Panc1 (cell line): Measurements from ENCODE around the gene CD8A. TPM values are rescaled to one million over a fixed set of nuclear protein-coding genes. Genes with fewer than 3 reads are reported as not detected.

Experiments used
- ATAC-seq: fragments of 200-7000 bp; cut with Tn5 transposase; 2 replicates; pipeline ENCODE4 v1.9.1; 2020; ENCODE audit warnings: mild to moderate bottlenecking, moderate library complexity
- BruUV-seq: library from RNA; stranded (reverse); fragments of 400-500 nt; replicated peaks from 2 replicates; lab custom pipeline; 2021; lab: Mats Ljungman, UMichigan
- CTCF ChIA-PET: fragments of 300-600 bp; sonication (Branson Sonifier 250); formaldehyde crosslinking; loops from one replicate; lab custom pipeline; 2022; ENCODE audit warnings: antibody characterized with exemption; lab: Charles Lee
- POLR2A ChIA-PET: fragments of 300-600 bp; sonication (Branson Sonifier 250); formaldehyde crosslinking; loops from one replicate; lab custom pipeline; 2022; ENCODE audit warnings: antibody characterized with exemption; lab: Charles Lee
- DNase-seq: peaks from one replicate; pipeline ENCODE4 v3.0.0-alpha.2; 2010; ENCODE audit warnings: low read depth, low spot score
- H3K27ac ChIP-seq: 2 replicates; pipeline ENCODE4 v1.5.1; 2011; ENCODE audit warnings: mild to moderate bottlenecking, low read length, inconsistent platforms
- H3K27me3 ChIP-seq: fragments of 200-500 bp; sonication (Bioruptor generic); 2 replicates; pipeline ENCODE4 v1.6.0; 2014; ENCODE audit warnings: low read length, inconsistent platforms; ENCODE audit not compliant: control insufficient read depth, insufficient read depth
- H3K36me3 ChIP-seq: fragments of 200-500 bp; sonication (Bioruptor generic); 2 replicates; pipeline ENCODE4 v1.5.1; 2014; ENCODE audit warnings: inconsistent platforms, mild to moderate bottlenecking, low read length, moderate library complexity; ENCODE audit not compliant: control insufficient read depth, insufficient read depth
- H3K4me1 ChIP-seq: 2 replicates; pipeline ENCODE4 v1.5.1; 2011; ENCODE audit warnings: inconsistent platforms, mild to moderate bottlenecking, low read length, moderate library complexity; ENCODE audit not compliant: control insufficient read depth, insufficient read depth
- H3K4me3 ChIP-seq, 2 experiments: 2 replicates each; pipeline ENCODE4 v1.5.1; 2011 to 2012; ENCODE audit warnings: low read depth in 2 of 2, low read length in 2 of 2, mild to moderate bottlenecking in 2 of 2, inconsistent platforms in 1 of 2, moderate library complexity in 1 of 2
- H3K9me3 ChIP-seq: fragments of 200-500 bp; sonication (Bioruptor generic); 2 replicates; pipeline ENCODE4 v1.5.1; 2014; ENCODE audit warnings: low read depth, mild to moderate bottlenecking, inconsistent platforms, low read length, moderate library complexity; ENCODE audit not compliant: control insufficient read depth, insufficient read depth
- POLR2AphosphoS5 ChIP-seq: IDR thresholded peaks from 2 replicates; pipeline ENCODE4 v1.6.1; 2012; ENCODE audit warnings: mild to moderate bottlenecking, low read depth, low read length, moderate library complexity
- SIN3A ChIP-seq: IDR thresholded peaks from 2 replicates; pipeline ENCODE4 v1.6.1; 2012; ENCODE audit warnings: low read depth, mild to moderate bottlenecking, low read length, moderate library complexity, borderline replicate concordance; ENCODE audit not compliant: insufficient read depth
- TCF7L2 ChIP-seq: IDR thresholded peaks from 2 replicates; pipeline ENCODE4 v1.6.1; 2011; ENCODE audit warnings: mild to moderate bottlenecking, low read depth, low read length, inconsistent platforms
- in situ Hi-C: cut with HindIII; loops from 2 replicates; pipeline ENCODE4 v1.10.0; 2016; ENCODE audit warnings: low sequenced_read_pairs, low pct_unique_long_range_greater_than_20kb
- intact Hi-C: fragments of 100-400 bp; cut with micrococcal nuclease; formaldehyde crosslinking; loops from one replicate; pipeline ENCODE4 v1.10.0; 2022; ENCODE audit not compliant: unreplicated experiment
- total RNA-seq: library from RNA; stranded (reverse); gene quantifications from one replicate; pipeline ENCODE4 v1.2.1, GENCODE V29; 2021; ENCODE audit not compliant: unreplicated experiment
- TF ChIP-seq, protein P1 (sequence below), 2 experiments: IDR thresholded peaks; 2 replicates each; pipeline ENCODE4 v1.6.1; 2011 to 2012; ENCODE audit warnings: low read depth in 2 of 2, control low read depth in 1 of 2, low read length in 1 of 2, mild to moderate bottlenecking in 1 of 2, moderate library complexity in 1 of 2; ENCODE audit not compliant: insufficient read depth in 1 of 2
- TF ChIP-seq, protein P2 (sequence below): fragments of 450-650 bp; IDR thresholded peaks from 2 replicates; pipeline ENCODE4 v1.5.1; 2017; ENCODE audit warnings: mild to moderate bottlenecking

Gene CD8A
- total RNA-seq, 1 experiment from 2014 or later = 0.41 TPM

DNA sequence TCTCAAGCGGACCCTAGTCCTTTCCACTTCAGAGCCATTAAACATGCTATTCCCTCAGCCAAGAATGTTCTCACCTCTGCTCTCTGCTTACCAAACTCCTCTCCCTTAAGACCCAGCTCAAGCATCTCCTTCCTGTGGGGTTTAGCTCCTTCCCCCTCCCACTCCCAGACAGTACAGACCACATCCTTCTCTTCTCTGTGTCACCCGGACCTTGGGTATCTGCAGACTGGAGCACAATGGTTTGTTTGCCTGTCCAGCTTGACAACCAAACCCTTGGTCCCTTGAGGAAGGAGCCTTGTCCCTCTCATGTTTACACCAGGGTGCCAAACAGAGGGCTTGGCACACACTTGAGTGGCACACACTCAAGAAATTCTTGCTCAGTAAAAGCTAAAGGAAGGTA, 4.1 kb upstream of the CD8A start:
- BruUV-seq = no TSS peak

DNA sequence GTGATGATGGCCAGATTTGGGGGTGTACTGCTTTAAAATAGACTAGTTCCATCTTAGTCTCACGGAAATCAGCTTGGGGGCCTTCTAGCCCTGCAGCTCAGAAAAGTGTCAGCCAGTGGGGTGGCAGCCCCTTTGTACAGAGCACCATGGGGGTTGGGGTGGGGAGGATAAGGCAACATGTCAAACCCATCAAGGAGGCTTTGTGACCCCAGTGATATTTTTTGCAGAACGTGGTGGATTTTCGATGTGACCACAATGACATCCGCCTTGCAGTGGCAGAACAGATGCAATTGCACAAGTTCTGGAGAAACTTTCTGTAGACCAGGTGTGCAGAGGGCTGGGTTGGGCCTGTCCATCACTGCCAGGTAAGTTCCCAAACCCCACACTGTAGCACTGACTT, 3.0 kb upstream of the CD8A start:
- Histone ChIP-seq H3K9me3 (peaks cover 18% of the 10 kb centered on the region; the same call in 1 of the 2 replicates), H3K27me3 (peaks cover 4% of the 10 kb centered on the region; the same call in 1 of the 2 replicates), H3K4me1 (no peaks in the 10 kb centered on the region), H3K4me3 (no peak overlapping the region), H3K36me3 (no peaks in the 10 kb centered on the region), H3K27ac (no peak overlapping the region)
- DNase-seq = no peak
- in situ Hi-C loops (no loop called here), intact Hi-C loops (no loop called here)
- ChIA-PET CTCF (no interaction called here), POLR2A (no interaction called here)
- BruUV-seq = no TSS peak
- ATAC-seq = no peak
- TF ChIP-seq, protein P1, sequence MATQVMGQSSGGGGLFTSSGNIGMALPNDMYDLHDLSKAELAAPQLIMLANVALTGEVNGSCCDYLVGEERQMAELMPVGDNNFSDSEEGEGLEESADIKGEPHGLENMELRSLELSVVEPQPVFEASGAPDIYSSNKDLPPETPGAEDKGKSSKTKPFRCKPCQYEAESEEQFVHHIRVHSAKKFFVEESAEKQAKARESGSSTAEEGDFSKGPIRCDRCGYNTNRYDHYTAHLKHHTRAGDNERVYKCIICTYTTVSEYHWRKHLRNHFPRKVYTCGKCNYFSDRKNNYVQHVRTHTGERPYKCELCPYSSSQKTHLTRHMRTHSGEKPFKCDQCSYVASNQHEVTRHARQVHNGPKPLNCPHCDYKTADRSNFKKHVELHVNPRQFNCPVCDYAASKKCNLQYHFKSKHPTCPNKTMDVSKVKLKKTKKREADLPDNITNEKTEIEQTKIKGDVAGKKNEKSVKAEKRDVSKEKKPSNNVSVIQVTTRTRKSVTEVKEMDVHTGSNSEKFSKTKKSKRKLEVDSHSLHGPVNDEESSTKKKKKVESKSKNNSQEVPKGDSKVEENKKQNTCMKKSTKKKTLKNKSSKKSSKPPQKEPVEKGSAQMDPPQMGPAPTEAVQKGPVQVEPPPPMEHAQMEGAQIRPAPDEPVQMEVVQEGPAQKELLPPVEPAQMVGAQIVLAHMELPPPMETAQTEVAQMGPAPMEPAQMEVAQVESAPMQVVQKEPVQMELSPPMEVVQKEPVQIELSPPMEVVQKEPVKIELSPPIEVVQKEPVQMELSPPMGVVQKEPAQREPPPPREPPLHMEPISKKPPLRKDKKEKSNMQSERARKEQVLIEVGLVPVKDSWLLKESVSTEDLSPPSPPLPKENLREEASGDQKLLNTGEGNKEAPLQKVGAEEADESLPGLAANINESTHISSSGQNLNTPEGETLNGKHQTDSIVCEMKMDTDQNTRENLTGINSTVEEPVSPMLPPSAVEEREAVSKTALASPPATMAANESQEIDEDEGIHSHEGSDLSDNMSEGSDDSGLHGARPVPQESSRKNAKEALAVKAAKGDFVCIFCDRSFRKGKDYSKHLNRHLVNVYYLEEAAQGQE (IDR thresholded peaks at IDR 0.05; ENCODE audit: insufficient read depth in 1 of 2, low read depth in 2 of 2, low read length in 1 of 2) = no peak
- TF ChIP-seq SIN3A = no peak
- no peak for TF ChIP-seq TCF7L2
- TF ChIP-seq, protein P2, sequence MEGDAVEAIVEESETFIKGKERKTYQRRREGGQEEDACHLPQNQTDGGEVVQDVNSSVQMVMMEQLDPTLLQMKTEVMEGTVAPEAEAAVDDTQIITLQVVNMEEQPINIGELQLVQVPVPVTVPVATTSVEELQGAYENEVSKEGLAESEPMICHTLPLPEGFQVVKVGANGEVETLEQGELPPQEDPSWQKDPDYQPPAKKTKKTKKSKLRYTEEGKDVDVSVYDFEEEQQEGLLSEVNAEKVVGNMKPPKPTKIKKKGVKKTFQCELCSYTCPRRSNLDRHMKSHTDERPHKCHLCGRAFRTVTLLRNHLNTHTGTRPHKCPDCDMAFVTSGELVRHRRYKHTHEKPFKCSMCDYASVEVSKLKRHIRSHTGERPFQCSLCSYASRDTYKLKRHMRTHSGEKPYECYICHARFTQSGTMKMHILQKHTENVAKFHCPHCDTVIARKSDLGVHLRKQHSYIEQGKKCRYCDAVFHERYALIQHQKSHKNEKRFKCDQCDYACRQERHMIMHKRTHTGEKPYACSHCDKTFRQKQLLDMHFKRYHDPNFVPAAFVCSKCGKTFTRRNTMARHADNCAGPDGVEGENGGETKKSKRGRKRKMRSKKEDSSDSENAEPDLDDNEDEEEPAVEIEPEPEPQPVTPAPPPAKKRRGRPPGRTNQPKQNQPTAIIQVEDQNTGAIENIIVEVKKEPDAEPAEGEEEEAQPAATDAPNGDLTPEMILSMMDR = no peak
- no peak for TF ChIP-seq POLR2AphosphoS5

More for the DNA sequence above, 4.1 kb upstream of the CD8A start:
- Histone ChIP-seq H3K9me3 (peaks cover 18% of the 10 kb centered on the region; the same call in 1 of the 2 replicates), H3K27me3 (peaks cover 3% of the 10 kb centered on the region; the same call in 1 of the 2 replicates), H3K27ac (no peak overlapping the region), H3K4me1 (no peaks in the 10 kb centered on the region), H3K4me3 (no peak overlapping the region), H3K36me3 (no peaks in the 10 kb centered on the region)
- in situ Hi-C loops = no loop called here
- intact Hi-C loops = no loop called here
- ATAC-seq = no peak
- ChIA-PET CTCF (no interaction called here), POLR2A (no interaction called here)
- no peak for TF ChIP-seq TCF7L2
- DNase-seq = no peak

DNA sequence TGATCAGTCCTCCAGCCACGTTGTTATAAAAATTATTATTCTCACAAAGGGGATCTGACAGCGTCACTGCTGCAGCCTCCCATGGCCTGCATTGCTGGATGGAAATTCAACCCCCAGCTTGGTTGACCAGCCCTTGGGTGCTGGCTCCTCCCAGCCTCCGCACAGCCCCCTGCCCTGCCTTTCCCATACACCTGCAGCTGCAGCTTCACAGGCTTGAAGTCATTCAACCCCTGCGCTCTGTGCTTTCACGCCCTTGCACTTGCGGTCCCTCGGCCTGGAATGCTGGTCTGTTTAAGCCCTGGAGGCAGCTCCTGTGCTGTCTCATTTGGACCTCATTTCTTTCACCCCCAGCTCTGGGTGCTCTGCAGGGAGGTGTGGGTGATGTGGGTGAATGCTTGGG, 860 bp upstream of the CD8A start:
- intact Hi-C loops (no loop called here), in situ Hi-C loops (no loop called here)
- POLR2A ChIA-PET = no interaction called here
- H3K27me3 ChIP-seq = peaks cover 6% of the 10 kb centered on the region
- BruUV-seq = no TSS peak
- ATAC-seq = no peak
- DNase-seq = no peak
- H3K36me3 ChIP-seq = no peaks in the 10 kb centered on the region
- no peak for TF ChIP-seq TCF7L2
- TF ChIP-seq, protein P1 (IDR thresholded peaks at IDR 0.05; ENCODE audit: insufficient read depth in 1 of 2, low read depth in 2 of 2, low read length in 1 of 2) = no peak
- TF ChIP-seq, protein P2 = no peak
- TF ChIP-seq POLR2AphosphoS5 = no peak
- TF ChIP-seq SIN3A = no peak
- no peaks in the 10 kb centered on the region for H3K4me1 ChIP-seq
- no peak overlapping the region for H3K4me3 ChIP-seq
- no peak overlapping the region for H3K27ac ChIP-seq
- H3K9me3 ChIP-seq = peaks cover 10% of the 10 kb centered on the region; the same call in 1 of the 2 replicates
- CTCF ChIA-PET = no interaction called here
